ENCODE data around the gene WFDC10A.

DNA sequence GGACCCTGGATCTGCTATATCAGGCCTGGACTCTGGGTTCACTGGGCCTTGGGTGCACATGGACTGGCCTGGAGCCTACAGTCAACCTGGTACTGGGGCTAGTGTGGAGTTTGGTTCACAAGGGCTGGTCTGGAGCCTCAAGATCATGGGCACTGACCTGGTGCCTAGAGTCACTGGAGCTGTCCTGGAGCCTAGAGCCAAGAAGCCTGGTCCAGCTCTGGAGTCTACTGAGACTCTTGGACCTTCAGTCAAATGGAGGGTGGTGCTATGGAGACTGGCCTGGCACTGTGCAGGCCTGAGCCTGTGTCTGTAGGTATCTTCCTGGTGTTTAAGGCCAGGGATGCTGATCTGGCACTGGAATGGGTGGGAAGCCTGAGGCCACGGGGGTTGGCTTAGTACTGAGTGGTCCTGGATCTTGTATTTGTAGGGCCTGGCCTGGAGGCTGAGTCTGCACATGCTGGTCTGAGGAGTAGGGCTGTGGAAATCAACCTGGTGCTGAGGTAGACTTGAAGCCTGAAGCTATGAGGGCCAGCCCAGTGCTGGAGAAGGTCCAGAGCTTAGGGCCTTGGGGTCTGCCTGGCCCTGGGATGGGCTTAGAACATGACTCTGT lies 18.0 kb downstream of the WFDC10A start:
- TF ChIP-seq NR3C1 (CRISPR knock-in tag; conservative IDR thresholded peaks at IDR 0.05; ENCODE audit: low read depth) (no peak), NFYB (CRISPR knock-in tag; conservative IDR thresholded peaks at IDR 0.05; ENCODE audit: low read depth) (no peak), NR1H2 (CRISPR knock-in tag; IDR thresholded peaks at IDR 0.05) (no peak), CTCF (IDR thresholded peaks at IDR 0.05) (no peak), SP1 (CRISPR knock-in tag; conservative IDR thresholded peaks at IDR 0.05) (no peak), E2F4 (CRISPR knock-in tag; IDR thresholded peaks at IDR 0.05; ENCODE audit: borderline replicate concordance, low read depth) (no peak)
- TF ChIP-seq, protein P1, sequence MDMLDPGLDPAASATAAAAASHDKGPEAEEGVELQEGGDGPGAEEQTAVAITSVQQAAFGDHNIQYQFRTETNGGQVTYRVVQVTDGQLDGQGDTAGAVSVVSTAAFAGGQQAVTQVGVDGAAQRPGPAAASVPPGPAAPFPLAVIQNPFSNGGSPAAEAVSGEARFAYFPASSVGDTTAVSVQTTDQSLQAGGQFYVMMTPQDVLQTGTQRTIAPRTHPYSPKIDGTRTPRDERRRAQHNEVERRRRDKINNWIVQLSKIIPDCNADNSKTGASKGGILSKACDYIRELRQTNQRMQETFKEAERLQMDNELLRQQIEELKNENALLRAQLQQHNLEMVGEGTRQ (CRISPR knock-in tag; IDR thresholded peaks at IDR 0.05), result no peak

Measured in WTC11 (cell line).